ENCODE measurements around the gene SPEF1. TPM values are rescaled to one million over a fixed set of nuclear protein-coding genes. Genes with fewer than 3 reads are reported as not detected.
"Not testable (repeated sequence)": the region's sequence is repeated elsewhere in the genome, so short reads cannot be mapped to it uniquely, and the experiment has no call there.

Gene SPEF1
- total and polyA plus RNA-seq, 10 donors = 0.06 to 0.11 TPM; not detected in 8

DNA sequence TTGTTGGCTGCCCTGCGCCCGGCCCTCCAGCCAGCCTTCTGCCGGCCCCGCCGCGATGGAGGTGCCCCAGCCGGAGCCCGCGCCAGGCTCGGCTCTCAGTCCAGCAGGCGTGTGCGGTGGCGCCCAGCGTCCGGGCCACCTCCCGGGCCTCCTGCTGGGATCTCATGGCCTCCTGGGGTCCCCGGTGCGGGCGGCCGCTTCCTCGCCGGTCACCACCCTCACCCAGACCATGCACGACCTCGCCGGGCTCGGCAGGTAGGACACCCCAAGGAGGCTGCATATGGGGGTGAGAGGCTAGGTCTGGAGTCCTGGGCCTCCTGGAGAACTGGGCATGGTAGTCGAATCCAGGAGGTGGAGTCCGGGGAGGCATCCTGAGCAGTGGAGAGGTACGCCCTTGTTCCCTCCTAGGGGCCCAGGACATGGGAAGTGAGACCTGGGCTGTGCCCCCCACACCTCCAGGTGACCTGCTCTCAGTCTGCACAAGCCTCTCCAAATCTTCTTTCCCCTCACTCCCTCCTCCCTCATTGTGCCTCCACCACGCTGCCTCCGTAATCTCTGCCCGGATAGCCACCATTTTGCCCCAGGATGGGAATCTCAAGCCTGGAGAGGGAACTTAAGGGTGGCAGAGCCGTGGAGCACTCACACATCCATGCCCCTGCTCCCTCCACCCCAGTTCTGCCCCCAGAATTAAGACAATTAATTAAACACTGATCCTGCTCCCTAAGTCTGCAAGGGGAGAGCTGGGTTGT lies 15.4 kb upstream of the SPEF1 start:
- no peaks in the 10 kb centered on the region for H3K27me3 ChIP-seq (replicated peaks in 1 of 7)
- intact Hi-C loops (cut with DNase I; ENCODE audit: low total_unique reads) = loop anchor here (10.0 kb wide), 1 partner anchor 58 kb away; no protein-coding TSS in a partner anchor
- H3K9me3 ChIP-seq = no peaks in the 10 kb centered on the region
- 12 to 20% (median 16%) methylated on average over 20 to 33 of the region's 33 CpGs for WGBS, 5 donors
- peak overlapping the region; percentile 48 to 87 (median 61) for H3K4me3 ChIP-seq
- peaks cover 0 to 34% (median 14%) of the 10 kb centered on the region in 6 donors for H3K36me3 ChIP-seq
- H3K27ac ChIP-seq = peak overlapping the region; percentile 14 to 99 (median 97)
- no peak for TF ChIP-seq POLR2A (IDR thresholded peaks at IDR 0.05)
- TF ChIP-seq, protein P1, sequence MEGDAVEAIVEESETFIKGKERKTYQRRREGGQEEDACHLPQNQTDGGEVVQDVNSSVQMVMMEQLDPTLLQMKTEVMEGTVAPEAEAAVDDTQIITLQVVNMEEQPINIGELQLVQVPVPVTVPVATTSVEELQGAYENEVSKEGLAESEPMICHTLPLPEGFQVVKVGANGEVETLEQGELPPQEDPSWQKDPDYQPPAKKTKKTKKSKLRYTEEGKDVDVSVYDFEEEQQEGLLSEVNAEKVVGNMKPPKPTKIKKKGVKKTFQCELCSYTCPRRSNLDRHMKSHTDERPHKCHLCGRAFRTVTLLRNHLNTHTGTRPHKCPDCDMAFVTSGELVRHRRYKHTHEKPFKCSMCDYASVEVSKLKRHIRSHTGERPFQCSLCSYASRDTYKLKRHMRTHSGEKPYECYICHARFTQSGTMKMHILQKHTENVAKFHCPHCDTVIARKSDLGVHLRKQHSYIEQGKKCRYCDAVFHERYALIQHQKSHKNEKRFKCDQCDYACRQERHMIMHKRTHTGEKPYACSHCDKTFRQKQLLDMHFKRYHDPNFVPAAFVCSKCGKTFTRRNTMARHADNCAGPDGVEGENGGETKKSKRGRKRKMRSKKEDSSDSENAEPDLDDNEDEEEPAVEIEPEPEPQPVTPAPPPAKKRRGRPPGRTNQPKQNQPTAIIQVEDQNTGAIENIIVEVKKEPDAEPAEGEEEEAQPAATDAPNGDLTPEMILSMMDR (IDR thresholded peaks at IDR 0.05 in 8 of 11, conservative IDR thresholded peaks at IDR 0.05 in 3 of 11) = no peak
- TF ChIP-seq POLR2AphosphoS5 (IDR thresholded peaks at IDR 0.05) = no peak
- peak; percentile 85 for DNase-seq
- H3K4me1 ChIP-seq = peaks cover 36 to 73% (median 67%) of the 10 kb centered on the region in 6 donors

DNA sequence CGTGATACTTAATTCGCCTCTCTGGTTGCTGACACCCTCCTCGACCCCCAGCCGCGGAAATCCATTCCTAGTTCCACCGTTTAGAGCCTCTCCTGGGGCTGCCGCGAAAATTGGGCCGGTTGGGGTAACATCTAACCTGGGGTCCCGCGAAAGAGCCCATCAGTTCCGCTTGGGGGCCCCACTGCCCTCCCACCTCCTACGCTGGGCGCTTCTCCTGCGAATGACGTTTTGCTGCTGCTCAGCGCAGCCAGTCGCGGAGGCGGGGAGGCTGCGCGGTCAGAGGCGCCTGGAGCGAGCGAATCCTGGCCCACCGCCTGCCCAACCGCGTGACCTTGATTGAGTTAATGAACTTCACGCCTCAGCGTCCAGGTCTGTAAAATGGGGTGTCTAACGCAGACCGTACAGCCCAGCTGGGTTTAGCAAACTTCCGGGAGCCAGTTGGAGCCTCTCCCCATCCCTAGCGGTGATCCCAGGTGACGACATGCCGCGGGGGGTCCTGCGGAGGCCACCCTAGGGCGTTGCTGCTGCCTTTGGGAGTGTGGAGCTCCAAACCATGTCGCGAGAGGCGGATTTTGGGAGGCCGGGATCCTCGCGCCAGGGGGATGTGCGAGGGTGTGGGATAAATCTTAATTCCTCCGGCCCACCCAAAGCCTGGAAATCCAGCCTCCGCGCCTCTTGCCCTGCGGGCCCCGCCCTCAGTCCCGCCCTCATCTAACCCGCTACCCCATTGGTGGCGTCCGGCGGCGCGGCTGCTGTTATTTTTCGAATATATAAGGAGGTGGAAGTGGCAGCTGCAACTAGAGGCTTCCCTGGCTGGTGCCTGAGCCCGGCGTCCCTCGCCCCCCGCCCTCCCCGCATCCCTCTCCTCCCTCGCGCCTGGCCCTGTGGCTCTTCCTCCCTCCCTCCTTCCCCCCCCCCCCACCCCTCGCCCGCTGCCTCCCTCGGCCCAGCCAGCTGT lies 14.5 kb upstream of the SPEF1 start, which contains the start of gene CDC25B:
Gene CDC25B, plus strand, starts transcription at position 800 of the 958 bp plus-strand sequence. CDS start 222 bp downstream, outside the sequence.
- no peaks in the 10 kb centered on the region for H3K27me3 ChIP-seq (replicated peaks in 1 of 7)
- intact Hi-C loops (cut with DNase I; ENCODE audit: low total_unique reads) = loop anchor here (10.0 kb wide), 1 partner anchor 59 kb away; no protein-coding TSS in a partner anchor
- H3K9me3 ChIP-seq = no peaks in the 10 kb centered on the region
- peaks cover 36 to 64% (median 60%) of the 10 kb centered on the region in 6 donors for H3K4me1 ChIP-seq
- TF ChIP-seq POLR2AphosphoS5 (IDR thresholded peaks at IDR 0.05) (peak; percentile 87 to 92 (median 89)), POLR2A (IDR thresholded peaks at IDR 0.05) (peak in 1 of 3 donors; percentile 54)
- TF ChIP-seq, protein P1 (IDR thresholded peaks at IDR 0.05 in 8 of 11, conservative IDR thresholded peaks at IDR 0.05 in 3 of 11) = peak; percentile 31 to 83 (median 67)
- H3K36me3 ChIP-seq = peaks cover 0 to 26% (median 6%) of the 10 kb centered on the region in 6 donors
- peak; percentile 97 for DNase-seq
- H3K27ac ChIP-seq = peak within 1 kb of the TSS; percentile 92 to 99 (median 97)
- 1 to 2% (median 1%) methylated on average over 49 to 69 of the region's 69 CpGs for WGBS, 5 donors
- peak within 1 kb of the TSS; percentile 48 to 87 (median 61) for H3K4me3 ChIP-seq

DNA sequence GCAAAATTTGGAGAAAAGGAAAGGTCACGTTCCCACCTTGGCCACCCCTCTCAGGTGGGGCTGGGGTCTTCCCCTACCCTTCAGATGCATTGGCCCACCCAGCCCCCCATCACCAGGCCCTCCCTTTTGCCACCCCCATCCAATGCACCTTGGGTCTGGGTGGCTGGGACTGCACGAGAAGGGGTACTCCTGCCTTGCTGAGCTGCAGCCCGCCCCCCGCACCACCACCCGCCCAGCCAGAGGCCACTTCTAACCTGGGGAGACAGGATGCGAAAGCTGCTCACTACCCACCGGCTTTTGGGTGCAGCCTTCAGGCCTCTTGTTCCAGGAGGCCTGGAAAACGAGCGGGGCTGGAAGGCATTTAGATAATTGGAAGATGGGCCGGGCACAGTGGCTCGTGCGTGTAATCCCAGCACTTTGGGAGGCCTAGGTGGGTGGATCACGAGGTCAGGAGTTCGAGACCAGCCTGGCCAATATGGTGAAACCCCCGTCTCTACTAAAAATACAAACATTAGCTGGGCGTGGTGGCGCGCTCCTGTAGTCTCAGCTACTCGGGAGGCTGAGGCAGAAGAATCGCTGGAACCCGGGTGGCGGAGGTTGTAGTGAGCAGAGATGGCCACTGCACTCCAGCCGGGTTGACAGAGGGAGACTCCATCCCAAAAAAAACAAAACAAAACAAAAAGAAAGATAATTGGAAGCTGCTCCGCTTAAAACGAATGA lies 13.6 kb upstream of the SPEF1 start:
- Histone ChIP-seq H3K27me3 (replicated peaks in 1 of 7) (no peaks in the 10 kb centered on the region), H3K4me3 (peak overlapping the region in 6 of 8 donors; percentile 48 to 87 (median 62)), H3K27ac (peak overlapping the region; percentile 92 to 99 (median 97)), H3K36me3 (peaks cover 0 to 16% (median 0%) of the 10 kb centered on the region in 6 donors), H3K9me3 (no peaks in the 10 kb centered on the region), H3K4me1 (peaks cover 29 to 55% (median 51%) of the 10 kb centered on the region in 6 donors)
- DNase-seq = peak; percentile 79
- TF ChIP-seq, protein P1 (IDR thresholded peaks at IDR 0.05 in 8 of 11, conservative IDR thresholded peaks at IDR 0.05 in 3 of 11) = no peak
- TF ChIP-seq POLR2AphosphoS5 (IDR thresholded peaks at IDR 0.05) (no peak), POLR2A (IDR thresholded peaks at IDR 0.05) (no peak)
- 84 to 90% (median 88%) methylated on average over 24 to 25 of the region's 25 CpGs for WGBS, 5 donors
- intact Hi-C loops (cut with DNase I; ENCODE audit: low total_unique reads) = loop anchor here (10.0 kb wide), 1 partner anchor 60 kb away; no protein-coding TSS in a partner anchor

DNA sequence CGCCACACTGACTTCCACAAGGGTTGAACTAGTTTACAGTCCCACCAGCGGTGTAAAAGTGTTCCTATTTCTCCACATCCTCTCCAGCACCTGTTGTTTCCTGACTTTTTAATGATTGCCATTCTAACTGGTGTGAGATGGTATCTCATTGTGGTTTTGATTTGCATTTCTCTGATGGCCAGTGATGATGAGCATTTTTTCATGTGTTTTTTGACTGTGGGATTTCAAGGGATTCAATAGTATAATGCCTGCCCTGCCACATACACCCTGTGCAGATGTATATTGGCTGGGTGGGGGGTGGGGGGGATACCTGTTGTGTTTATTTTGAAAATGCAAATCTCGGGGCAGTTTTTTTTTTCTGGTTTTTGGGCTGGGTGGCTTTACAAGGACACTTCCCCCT lies 12.9 kb upstream of the SPEF1 start:
- not testable (repeated sequence) for H3K27me3 ChIP-seq (replicated peaks in 1 of 7); H3K9me3 ChIP-seq; H3K4me3 ChIP-seq; H3K36me3 ChIP-seq; DNase-seq
- Histone ChIP-seq H3K4me1 (peaks cover 24 to 50% (median 45%) of the 10 kb centered on the region in 6 donors), H3K27ac (peak overlapping the region in 1 of 8 donors; percentile 98)
- 33 to 82% (median 56%) methylated on average over 1 to 2 of the region's 3 CpGs for WGBS, 5 donors
- intact Hi-C loops (cut with DNase I; ENCODE audit: low total_unique reads) = loop anchor here (10.0 kb wide), 1 partner anchor 61 kb away; no protein-coding TSS in a partner anchor

DNA sequence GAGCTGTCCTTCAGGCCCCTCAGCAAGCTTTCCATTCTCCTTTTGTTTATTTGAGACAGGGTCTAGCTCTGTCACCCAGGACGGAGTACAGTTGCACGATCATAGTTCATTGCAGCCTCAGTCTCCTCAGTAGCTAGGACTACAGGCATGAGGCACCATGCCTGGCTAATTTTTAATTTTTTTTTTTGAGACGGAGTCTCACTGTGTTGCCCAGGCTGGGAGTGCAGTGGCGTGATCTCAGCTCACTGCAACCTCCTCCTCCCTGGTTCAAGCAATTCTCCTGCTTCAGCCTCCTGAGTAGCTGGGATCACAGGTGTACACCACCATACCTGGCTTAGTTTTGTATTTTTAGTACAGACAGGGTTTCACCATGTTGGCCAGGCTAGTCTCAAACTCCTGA lies 8.0 kb upstream of the SPEF1 start:
- DNase-seq; H3K4me3 ChIP-seq; intact Hi-C loops (cut with DNase I; ENCODE audit: low total_unique reads); H3K36me3 ChIP-seq; H3K27me3 ChIP-seq (replicated peaks in 1 of 7); H3K9me3 ChIP-seq: not testable (repeated sequence)
- Histone ChIP-seq H3K4me1 (peaks cover 14 to 46% (median 38%) of the 10 kb centered on the region in 6 donors), H3K27ac (peak overlapping the region in 1 of 8 donors; percentile 17)
- WGBS, 5 donors = 92 to 98% (median 96%) methylated on average over 4 of the region's 4 CpGs
